Thoracic aorta (tissue), 2 donors: ENCODE results near the gene MPPED2. TPM values are rescaled to one million over a fixed set of nuclear protein-coding genes. Genes with fewer than 3 reads are reported as not detected.

ENCODE experiments used
- ATAC-seq: fragments of 150-250 bp; one replicate; pipeline ENCODE4 v1.8.0; 2017; ENCODE audit warnings: low read depth; ENCODE audit not compliant: insufficient number of reproducible peaks, low FRiP score
- DNase-seq: peaks from one replicate; pipeline ENCODE4 v3.0.0-alpha.2; 2020; ENCODE audit warnings: low spot score
- H3K27ac ChIP-seq, 2 donors: fragments of 200-600 bp; sonication (generic); 1 replicate in 1 of 2; 2 replicates in 1 of 2; pipeline ENCODE4 v1.5.1; 2016; ENCODE audit warnings: mild to moderate bottlenecking in 2 of 2, moderate library complexity in 2 of 2
- H3K27me3 ChIP-seq: fragments of 200-600 bp; sonication (generic); replicated peaks from 2 replicates; pipeline ENCODE4 v1.6.0; 2016; ENCODE audit warnings: mild to moderate bottlenecking; ENCODE audit not compliant: insufficient read depth
- H3K36me3 ChIP-seq: fragments of 200-600 bp; sonication (generic); one replicate; pipeline ENCODE4 v1.5.1; 2016
- H3K4me1 ChIP-seq, 2 donors: fragments of 200-600 bp; sonication (generic); 1 replicate in 1 of 2; 2 replicates in 1 of 2; pipeline versions ENCODE4 v1.5.1 to v1.6.0; 2016; ENCODE audit warnings: low read depth in 2 of 2, mild to moderate bottlenecking in 1 of 2; ENCODE audit not compliant: control insufficient read depth in 1 of 2
- H3K4me3 ChIP-seq: fragments of 200-600 bp; sonication (generic); 2 replicates; pipeline ENCODE4 v1.5.1; 2016; ENCODE audit warnings: mild to moderate bottlenecking
- H3K9me3 ChIP-seq: fragments of 200-600 bp; sonication (generic); 2 replicates; pipeline ENCODE4 v1.5.1; 2016
- total RNA-seq, 2 donors: library from RNA; depleted of rRNA; stranded (reverse); fragments of >200 nt; gene quantifications; one replicate each; pipeline versions ENCODE4 v1.1.0 to v1.2.3, GENCODE V29; 2016
- TF ChIP-seq, protein P1 (sequence below): fragments of 200-600 bp; sonication (generic); IDR thresholded peaks from one replicate; pipeline ENCODE4 v1.5.1; 2019; ENCODE audit warnings: antibody characterized with exemption

MPPED2 gene
- total RNA-seq, 2 donors from 2014 or later, result 16.0 to 18.8 TPM

DNA sequence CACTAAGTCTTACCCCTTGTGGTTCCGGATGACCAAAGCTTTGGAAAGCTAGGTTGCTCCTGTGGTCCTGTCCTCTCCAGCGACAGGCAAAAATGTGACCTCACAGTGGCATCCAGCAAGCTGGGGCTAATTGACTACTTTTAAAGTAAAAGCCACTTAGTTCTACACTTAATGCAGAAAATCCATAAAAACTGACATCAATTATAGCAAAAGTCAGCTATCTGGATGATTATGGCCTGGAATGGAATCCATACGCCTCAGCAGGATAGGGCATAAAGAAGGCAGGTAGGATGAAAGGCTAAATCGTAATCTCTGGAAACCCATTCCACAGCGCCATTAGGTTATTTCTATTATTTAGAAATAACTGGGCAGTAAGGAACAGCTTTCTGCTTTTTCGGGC, 171.3 kb downstream of the MPPED2 start:
- Histone ChIP-seq H3K4me3 (no peak overlapping the region), H3K36me3 (no peaks in the 10 kb centered on the region), H3K9me3 (no peaks in the 10 kb centered on the region), H3K27me3 (no peaks in the 10 kb centered on the region), H3K27ac (no peak overlapping the region), H3K4me1 (no peaks in the 10 kb centered on the region)
- TF ChIP-seq, protein P1, sequence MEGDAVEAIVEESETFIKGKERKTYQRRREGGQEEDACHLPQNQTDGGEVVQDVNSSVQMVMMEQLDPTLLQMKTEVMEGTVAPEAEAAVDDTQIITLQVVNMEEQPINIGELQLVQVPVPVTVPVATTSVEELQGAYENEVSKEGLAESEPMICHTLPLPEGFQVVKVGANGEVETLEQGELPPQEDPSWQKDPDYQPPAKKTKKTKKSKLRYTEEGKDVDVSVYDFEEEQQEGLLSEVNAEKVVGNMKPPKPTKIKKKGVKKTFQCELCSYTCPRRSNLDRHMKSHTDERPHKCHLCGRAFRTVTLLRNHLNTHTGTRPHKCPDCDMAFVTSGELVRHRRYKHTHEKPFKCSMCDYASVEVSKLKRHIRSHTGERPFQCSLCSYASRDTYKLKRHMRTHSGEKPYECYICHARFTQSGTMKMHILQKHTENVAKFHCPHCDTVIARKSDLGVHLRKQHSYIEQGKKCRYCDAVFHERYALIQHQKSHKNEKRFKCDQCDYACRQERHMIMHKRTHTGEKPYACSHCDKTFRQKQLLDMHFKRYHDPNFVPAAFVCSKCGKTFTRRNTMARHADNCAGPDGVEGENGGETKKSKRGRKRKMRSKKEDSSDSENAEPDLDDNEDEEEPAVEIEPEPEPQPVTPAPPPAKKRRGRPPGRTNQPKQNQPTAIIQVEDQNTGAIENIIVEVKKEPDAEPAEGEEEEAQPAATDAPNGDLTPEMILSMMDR, result no peak
- ATAC-seq (no peak), DNase-seq (no peak)

DNA sequence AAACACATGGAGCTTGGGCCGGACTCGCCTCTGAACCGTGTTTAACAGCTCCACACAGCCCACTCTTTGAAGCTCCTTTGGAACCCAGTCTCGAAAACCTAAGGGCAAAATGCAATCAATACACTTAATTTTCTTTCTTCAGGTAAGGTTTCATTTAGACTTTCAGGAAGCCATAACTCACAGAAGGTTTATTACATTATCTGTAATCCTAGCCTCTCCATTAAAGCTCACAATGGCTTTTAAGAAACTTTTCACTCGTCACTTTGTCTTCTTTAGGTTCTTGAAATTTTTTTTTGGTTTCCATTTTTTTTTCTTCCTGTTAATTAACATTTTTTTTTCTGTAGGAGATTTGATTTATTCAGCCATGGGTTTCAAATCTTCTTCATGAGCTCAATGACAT, 171.9 kb downstream of the MPPED2 start:
- DNase-seq, result no peak
- Histone ChIP-seq H3K36me3 (no peaks in the 10 kb centered on the region), H3K4me3 (no peak overlapping the region), H3K4me1 (no peaks in the 10 kb centered on the region), H3K27ac (no peak overlapping the region), H3K9me3 (no peaks in the 10 kb centered on the region), H3K27me3 (no peaks in the 10 kb centered on the region)
- ATAC-seq, result no peak
- TF ChIP-seq, protein P1, result no peak

DNA sequence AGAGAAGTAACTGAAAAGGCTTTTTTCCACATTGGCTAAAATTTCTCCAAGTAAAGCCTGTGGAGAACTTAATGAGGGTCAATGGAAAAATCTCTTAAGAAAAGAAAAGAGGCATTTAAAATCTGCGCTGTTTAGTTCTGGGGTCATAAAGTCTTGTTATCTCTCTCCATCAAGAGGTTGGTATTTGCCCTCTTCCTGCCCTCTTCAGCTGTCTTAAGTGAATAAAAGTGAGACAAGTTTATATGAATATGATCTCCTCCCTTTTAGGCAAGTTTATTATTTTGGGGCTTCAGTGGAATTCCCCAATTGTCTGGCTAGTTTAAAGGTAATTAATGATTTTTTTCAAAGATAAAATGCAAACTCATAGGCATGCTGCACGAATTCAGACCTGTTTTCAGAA, 173.6 kb downstream of the MPPED2 start:
- ATAC-seq, result no peak
- Histone ChIP-seq H3K9me3 (no peaks in the 10 kb centered on the region), H3K27ac (no peak overlapping the region), H3K27me3 (no peaks in the 10 kb centered on the region), H3K36me3 (no peaks in the 10 kb centered on the region), H3K4me3 (no peak overlapping the region), H3K4me1 (no peaks in the 10 kb centered on the region)
- TF ChIP-seq, protein P1, result no peak
- DNase-seq, result no peak

DNA sequence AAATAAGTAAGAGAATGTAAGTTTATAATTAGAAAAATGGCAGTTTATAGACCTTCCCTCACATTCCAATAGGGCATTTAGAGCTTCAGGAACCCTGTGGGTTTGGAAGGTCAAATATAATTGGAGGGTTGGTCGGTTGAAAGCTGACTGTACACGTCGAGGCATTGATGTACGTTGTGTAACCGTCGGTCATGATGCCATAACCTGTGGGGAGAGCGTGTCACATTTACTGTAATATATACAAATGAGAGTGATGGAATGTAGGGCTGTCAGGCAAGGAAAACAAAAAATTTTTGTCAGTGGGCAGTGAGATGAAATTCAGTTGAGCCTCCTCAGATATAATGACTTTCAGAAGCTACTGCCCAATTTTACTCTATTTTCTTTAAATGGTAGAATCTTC, 174.8 kb downstream of the MPPED2 start:
- Histone ChIP-seq H3K27ac (no peak overlapping the region), H3K4me3 (no peak overlapping the region), H3K27me3 (no peaks in the 10 kb centered on the region), H3K4me1 (no peaks in the 10 kb centered on the region), H3K9me3 (no peaks in the 10 kb centered on the region), H3K36me3 (no peaks in the 10 kb centered on the region)
- no peak for DNase-seq
- TF ChIP-seq, protein P1, result no peak
- no peak for ATAC-seq

DNA sequence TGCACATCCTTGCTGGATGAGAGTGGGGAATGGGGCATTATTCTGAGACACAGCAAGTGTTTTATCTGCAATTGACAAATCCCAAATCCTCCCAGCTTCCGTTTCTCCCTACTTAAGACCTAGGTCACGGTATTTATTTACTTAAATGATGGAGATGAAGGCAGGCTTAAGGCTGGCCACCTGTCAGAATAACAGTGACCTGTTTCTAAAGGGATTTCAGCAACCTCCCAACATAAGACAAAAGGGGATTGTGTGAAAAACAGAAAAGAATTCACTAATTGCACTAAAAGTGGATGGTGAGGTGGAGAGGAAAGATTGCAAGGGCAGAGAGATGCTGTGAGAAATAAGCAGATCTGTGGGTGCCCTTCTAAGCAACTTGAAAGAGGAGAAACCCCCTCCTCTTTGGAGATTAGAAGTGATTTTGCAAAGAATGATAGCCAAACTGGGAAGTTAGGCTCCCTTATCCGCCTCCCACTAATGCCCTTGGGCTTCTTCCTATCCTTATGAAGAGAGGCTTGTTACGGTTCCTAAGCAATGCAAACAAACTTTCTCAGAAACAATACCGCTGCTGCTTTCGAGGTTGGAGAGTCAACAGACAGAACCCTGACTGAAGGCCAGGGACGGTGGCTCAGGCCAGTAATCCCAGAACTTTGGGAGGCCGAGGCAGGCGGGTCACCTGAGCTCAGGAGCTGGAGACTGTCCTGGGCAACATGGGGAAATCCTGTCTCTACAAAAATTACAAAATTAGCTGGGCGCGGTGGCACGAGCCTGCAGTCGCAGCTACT, 179.0 kb downstream of the MPPED2 start:
- no peak for DNase-seq
- no peak for ATAC-seq
- no peak overlapping the region for H3K4me3 ChIP-seq
- H3K4me1 ChIP-seq, result no peaks in the 10 kb centered on the region
- TF ChIP-seq, protein P1, result no peak
- no peaks in the 10 kb centered on the region for H3K27me3 ChIP-seq
- H3K9me3 ChIP-seq, result no peaks in the 10 kb centered on the region
- no peaks in the 10 kb centered on the region for H3K36me3 ChIP-seq
- no peak overlapping the region for H3K27ac ChIP-seq
